A549 (cell line): ENCODE results near the gene TRERF1. TPM values are rescaled to one million over a fixed set of nuclear protein-coding genes. Genes with fewer than 3 reads are reported as not detected.

ENCODE experiments used
- ATAC-seq, 2 experiments: fragments of 200-7000 bp in 1 of 2; fragments of >200 bp in 1 of 2; cut with Nextera tagmentation in 1 of 2; cut with Tn5 transposase in 1 of 2; 3 replicates each; pipeline versions ENCODE4 v1.8.0 to v1.9.1; 2018 to 2020; ENCODE audit warnings: mild to moderate bottlenecking in 1 of 2, moderate library complexity in 1 of 2
- CTCF ChIA-PET: fragments of 300-600 bp; sonication (Branson Sonifier 250); formaldehyde crosslinking; extraction: SDS; loops from one replicate; lab custom pipeline; 2021; ENCODE audit warnings: antibody characterized with exemption, inconsistent platforms; lab: Yijun Ruan, JAX
- POLR2A ChIA-PET: fragments of 350-600 bp; formaldehyde crosslinking; extraction: SDS; loops from one replicate; lab custom pipeline; 2021; ENCODE audit warnings: antibody characterized with exemption, inconsistent platforms; lab: Yijun Ruan, JAX
- DNase-seq, 2 experiments: peaks; one replicate each; pipeline versions ENCODE4 v3.0.0 to v3.0.0-alpha.2; 2011 to 2016; ENCODE audit warnings: low read depth in 1 of 2, low spot score in 1 of 2
- FAIRE-seq: peaks from 2 replicates; lab custom pipeline; 2011; peaks lifted over from hg19 to GRCh38; lab: Jason Lieb, UNC
- H3K27ac ChIP-seq, 2 experiments: fragments of >200 bp; sonication (Bioruptor Twin); formaldehyde crosslinking; 3 replicates each; pipeline ENCODE4 v1.5.1; 2016 to 2017
- H3K4me1 ChIP-seq: fragments of >200 bp; sonication (Bioruptor Twin); formaldehyde crosslinking; 3 replicates; pipeline ENCODE4 v1.6.1; 2016
- H3K4me2 ChIP-seq: fragments of >200 bp; sonication (Bioruptor Twin); formaldehyde crosslinking; 3 replicates; pipeline ENCODE4 v1.6.1; 2016
- H3K4me3 ChIP-seq: fragments of >200 bp; sonication (Bioruptor Twin); formaldehyde crosslinking; 3 replicates; pipeline ENCODE4 v1.5.1; 2016
- H3K9me3 ChIP-seq: fragments of >200 bp; sonication (Bioruptor Twin); formaldehyde crosslinking; 3 replicates; pipeline ENCODE4 v1.6.1; 2016
- CBX8 ChIP-seq: fragments of 200-600 bp; sonication (generic); IDR thresholded peaks from 2 replicates; pipeline ENCODE4 v1.6.1; 2016
- CHD4 ChIP-seq: fragments of 200-600 bp; sonication (generic); IDR thresholded peaks from 2 replicates; pipeline ENCODE4 v1.6.1; 2016; ENCODE audit warnings: antibody characterized with exemption, mild to moderate bottlenecking, borderline replicate concordance
- E2F6 ChIP-seq: IDR thresholded peaks from 2 replicates; pipeline ENCODE4 v1.6.1; 2012; ENCODE audit warnings: low read depth, borderline replicate concordance
- FOSB ChIP-seq: fragments of 250-450 bp; sonication (Bioruptor Pico); IDR thresholded peaks from 2 replicates; pipeline ENCODE4 v1.5.0; 2020; ENCODE audit warnings: mild to moderate bottlenecking, moderate library complexity
- FOSL2 ChIP-seq, 2 experiments: fragments of 450-650 bp in 1 of 2; fragments of >200 bp in 1 of 2; sonication (Bioruptor Twin) in 1 of 2; formaldehyde crosslinking; IDR thresholded peaks; 2 replicates each; pipeline versions ENCODE4 v1.5.0 to v1.6.1; 2016 to 2020; ENCODE audit warnings: mild to moderate bottlenecking in 1 of 2, moderate library complexity in 1 of 2
- GATA3 ChIP-seq: IDR thresholded peaks from 2 replicates; pipeline ENCODE4 v1.6.1; 2012; ENCODE audit warnings: borderline replicate concordance
- HES2 ChIP-seq: fragments of >200 bp; sonication (Bioruptor Twin); formaldehyde crosslinking; IDR thresholded peaks from 2 replicates; pipeline ENCODE4 v1.6.1; 2016
- HEYL ChIP-seq: fragments of 250-450 bp; sonication (Bioruptor Pico); IDR thresholded peaks from 2 replicates; pipeline ENCODE4 v1.8.0; 2021; ENCODE audit warnings: mild to moderate bottlenecking, moderate library complexity
- HOXA7 ChIP-seq: fragments of 250-450 bp; sonication (Bioruptor Pico); IDR thresholded peaks from 2 replicates; pipeline ENCODE4 v1.5.0; 2020; ENCODE audit warnings: mild to moderate bottlenecking, moderate library complexity
- HOXB13 ChIP-seq: fragments of 250-450 bp; sonication (Bioruptor Pico); IDR thresholded peaks from 2 replicates; pipeline ENCODE4 v1.5.0; 2020; ENCODE audit warnings: low read depth, mild to moderate bottlenecking, moderate library complexity
- HOXB5 ChIP-seq: fragments of 250-450 bp; sonication (Bioruptor Pico); IDR thresholded peaks from 2 replicates; pipeline ENCODE4 v1.5.0; 2020; ENCODE audit warnings: mild to moderate bottlenecking, moderate library complexity
- JUNB ChIP-seq: fragments of >200 bp; sonication (Bioruptor Twin); formaldehyde crosslinking; IDR thresholded peaks from 2 replicates; pipeline ENCODE4 v1.6.1; 2016
- KDM1A ChIP-seq: fragments of 200-600 bp; sonication (generic); IDR thresholded peaks from 2 replicates; pipeline ENCODE4 v1.6.1; 2016; ENCODE audit warnings: low read depth, mild to moderate bottlenecking
- MAFK ChIP-seq: fragments of 450-650 bp; IDR thresholded peaks from 2 replicates; pipeline ENCODE4 v1.6.1; 2014; ENCODE audit not compliant: partially characterized antibody
- MYC ChIP-seq: IDR thresholded peaks from 2 replicates; pipeline ENCODE4 v1.6.1; 2012; ENCODE audit warnings: mild to moderate bottlenecking, inconsistent platforms, low read length, improper control_type of control experiment, borderline replicate concordance
- NR3C1 ChIP-seq: fragments of >200 bp; sonication (Bioruptor Twin); formaldehyde crosslinking; IDR thresholded peaks from 3 replicates; pipeline ENCODE4 v1.6.1; 2017
- POLR2A ChIP-seq: IDR thresholded peaks from 2 replicates; pipeline ENCODE4 v1.6.1; 2012; ENCODE audit warnings: mild to moderate bottlenecking, low read length
- POLR2AphosphoS2 ChIP-seq: conservative IDR thresholded peaks from 2 replicates; pipeline ENCODE4 v1.6.1; 2012; ENCODE audit warnings: low read length, improper control_type of control experiment, inconsistent platforms
- RAD21 ChIP-seq, 2 experiments: fragments of >200 bp in 1 of 2; sonication (Bioruptor Twin) in 1 of 2; formaldehyde crosslinking in 1 of 2; IDR thresholded peaks in 1 of 2; conservative IDR thresholded peaks in 1 of 2; 2 replicates in 1 of 2; 3 replicates in 1 of 2; pipeline ENCODE4 v1.6.1; 2012 to 2018; ENCODE audit warnings: inconsistent platforms in 1 of 2
- REST ChIP-seq: fragments of 200-600 bp; sonication (generic); IDR thresholded peaks from 2 replicates; pipeline ENCODE4 v1.6.1; 2016; ENCODE audit warnings: antibody characterized with exemption, mild to moderate bottlenecking, moderate library complexity
- RNF2 ChIP-seq: fragments of 200-600 bp; sonication (generic); IDR thresholded peaks from 2 replicates; pipeline ENCODE4 v1.6.1; 2016; ENCODE audit warnings: low read depth, mild to moderate bottlenecking, antibody characterized with exemption, moderate library complexity, borderline replicate concordance
- SREBF2 ChIP-seq: fragments of 450-650 bp; IDR thresholded peaks from 2 replicates; pipeline ENCODE4 v1.6.1; 2014; ENCODE audit warnings: mild to moderate bottlenecking, moderate library complexity
- TP53 ChIP-seq: fragments of 250-450 bp; sonication (Bioruptor Pico); IDR thresholded peaks from 2 replicates; pipeline ENCODE4 v1.5.0; 2021; ENCODE audit warnings: mild to moderate bottlenecking, moderate library complexity
- ZC3H11A ChIP-seq: fragments of 450-650 bp; IDR thresholded peaks from 2 replicates; pipeline ENCODE4 v1.6.1; 2014; ENCODE audit warnings: antibody characterized with exemption, mild to moderate bottlenecking
- ZFP36 ChIP-seq: fragments of 450-650 bp; IDR thresholded peaks from 2 replicates; pipeline ENCODE4 v1.6.1; 2014; ENCODE audit warnings: borderline replicate concordance; ENCODE audit not compliant: partially characterized antibody
- ZSCAN20 ChIP-seq: fragments of 250-450 bp; sonication (Bioruptor Pico); IDR thresholded peaks from 2 replicates; pipeline ENCODE4 v1.8.0; 2022; ENCODE audit warnings: mild to moderate bottlenecking, moderate library complexity
- WGBS: methylation state at CpG from one replicate; pipeline ENCODE4 v1.1.6; 2017; ENCODE audit errors: missing lambda C conversion rate; 5-methylcytosine and 5-hydroxymethylcytosine counted together
- polyA plus RNA-seq, 4 experiments: library from polyadenylated mRNA; depleted of rRNA in 3 of 4; stranded (reverse); fragments of >200 nt; fragmentation: RNase III in 1 of 4; extraction: RNeasy Plus Mini Kit Qiagen cat#74134 plus additional on column Dnase treatment in 1 of 4; gene quantifications; 2 replicates in 3 of 4; 3 replicates in 1 of 4; pipeline ENCODE4 v1.2.3, GENCODE V29; 2011 to 2017

The TRERF1 gene
- polyA plus RNA-seq, 2 of the 4 experiments (the other 2 are of a cell fraction), result 2.4 to 3.5 TPM

DNA sequence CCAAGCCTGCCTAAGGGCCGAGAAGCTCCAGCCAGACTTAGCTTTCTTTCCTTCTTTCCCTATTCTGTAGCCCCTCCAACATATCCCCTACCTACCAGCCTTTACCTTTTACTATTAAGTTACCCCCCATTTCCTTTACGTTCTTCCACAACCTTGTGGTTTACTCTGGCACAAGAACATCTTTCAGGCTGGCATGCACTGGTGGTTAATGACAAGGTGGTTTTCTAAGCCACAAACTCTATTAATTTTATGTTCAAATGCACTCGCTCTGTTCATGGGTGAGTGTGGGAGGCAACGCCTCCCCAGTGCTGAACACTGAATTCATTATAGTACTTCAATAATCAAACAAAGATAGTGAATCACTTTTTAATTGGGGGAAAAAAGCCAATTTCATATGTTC is 64.4 kb downstream of the TRERF1 start:
- no peaks in the 10 kb centered on the region for H3K9me3 ChIP-seq
- WGBS, result 94% methylated on average over 4 of the region's 4 CpGs
- ATAC-seq (no peak), FAIRE-seq (no peak), DNase-seq (no peak)
- POLR2A ChIA-PET, result no interaction called here
- CTCF ChIA-PET, result interaction anchor here (0.6 to 1.0 kb wide), 2 partner anchors 24 to 1882 kb away, joined by 3 to 5 read pairs; no protein-coding TSS in a partner anchor
- H3K4me1 ChIP-seq, result no peaks in the 10 kb centered on the region
- no peak overlapping the region for H3K4me2 ChIP-seq
- TF ChIP-seq MYC, result no peak
- TF ChIP-seq SREBF2, result no peak
- no peak for TF ChIP-seq FOSL2 (IDR thresholded peaks at IDR 0.05)
- no peak for TF ChIP-seq FOSL2 (CRISPR knock-in tag; IDR thresholded peaks at IDR 0.05)
- TF ChIP-seq RAD21 (conservative IDR thresholded peaks at IDR 0.05 in 1 of 2, IDR thresholded peaks at IDR 0.05 in 1 of 2), result no peak
- no peak for TF ChIP-seq ZFP36
- no peak for TF ChIP-seq ZC3H11A
- no peak for TF ChIP-seq TP53 (CRISPR knock-in tag)
- TF ChIP-seq HEYL (CRISPR knock-in tag), result no peak
- no peak for TF ChIP-seq FOSB (CRISPR knock-in tag)
- TF ChIP-seq POLR2A, result no peak
- H3K27ac ChIP-seq, result no peak overlapping the region
- H3K4me3 ChIP-seq, result no peak overlapping the region

DNA sequence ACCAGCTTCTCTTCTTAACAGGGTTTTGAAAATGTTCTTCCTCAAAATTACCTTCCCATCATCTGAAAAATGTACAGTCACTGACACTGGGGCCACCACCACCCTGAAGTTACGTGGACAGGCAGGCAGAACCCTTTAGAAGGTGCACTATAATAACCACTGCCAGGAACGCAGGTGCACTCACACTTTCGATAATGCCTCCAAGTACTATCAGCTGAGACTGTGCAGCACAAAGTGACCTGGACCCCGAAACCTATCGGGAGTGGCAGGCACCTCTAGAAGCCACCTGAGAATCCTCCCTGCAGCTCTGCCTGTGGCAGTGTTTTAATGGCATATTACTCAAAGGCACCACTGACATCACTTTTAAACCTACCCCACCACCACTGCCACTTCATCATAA is 66.4 kb downstream of the TRERF1 start:
- no peak for ATAC-seq
- CTCF ChIA-PET, result no interaction called here
- POLR2A ChIA-PET, result no interaction called here
- no peak for TF ChIP-seq POLR2AphosphoS2
- no peak for TF ChIP-seq HOXA7
- no peak for TF ChIP-seq REST
- no peak for TF ChIP-seq CHD4
- TF ChIP-seq HOXB13 (CRISPR knock-in tag), result no peak
- no peak for TF ChIP-seq TP53 (CRISPR knock-in tag)
- TF ChIP-seq, all 56 proteins: peak for 0
- H3K4me1 ChIP-seq, result no peaks in the 10 kb centered on the region
- H3K9me3 ChIP-seq, result no peaks in the 10 kb centered on the region
- no peak overlapping the region for H3K4me3 ChIP-seq
- DNase-seq, result no peak
- 92% methylated on average over 5 of the region's 5 CpGs for WGBS
- no peak overlapping the region for H3K4me2 ChIP-seq
- H3K27ac ChIP-seq, result no peak overlapping the region
- FAIRE-seq, result no peak

GRCh38 chr6:42383421-42384205 is 68.1 kb downstream of the TRERF1 start:
- FAIRE-seq (no peak), DNase-seq (no peak), ATAC-seq (no peak)
- H3K4me2 ChIP-seq, result no peak overlapping the region
- H3K9me3 ChIP-seq, result no peaks in the 10 kb centered on the region
- POLR2A ChIA-PET, result no interaction called here
- no peak overlapping the region for H3K27ac ChIP-seq
- no peaks in the 10 kb centered on the region for H3K4me1 ChIP-seq
- H3K4me3 ChIP-seq, result no peak overlapping the region
- CTCF ChIA-PET, result no interaction called here
- 82% methylated on average over 6 of the region's 6 CpGs for WGBS
- no peak for TF ChIP-seq RNF2
- no peak for TF ChIP-seq HOXB5 (CRISPR knock-in tag)
- no peak for TF ChIP-seq KDM1A
- TF ChIP-seq NR3C1, result no peak
- no peak for TF ChIP-seq FOSL2 (IDR thresholded peaks at IDR 0.05)
- no peak for TF ChIP-seq FOSL2 (CRISPR knock-in tag; IDR thresholded peaks at IDR 0.05)
- TF ChIP-seq FOSB (CRISPR knock-in tag), result no peak
- TF ChIP-seq ZSCAN20 (CRISPR knock-in tag), result no peak
- no peak for TF ChIP-seq POLR2A
- no peak for TF ChIP-seq GATA3
- TF ChIP-seq REST, result no peak
- TF ChIP-seq RAD21 (conservative IDR thresholded peaks at IDR 0.05 in 1 of 2, IDR thresholded peaks at IDR 0.05 in 1 of 2), result no peak
- TF ChIP-seq HES2, result no peak
- no peak for TF ChIP-seq E2F6
- no peak for TF ChIP-seq CBX8
- TF ChIP-seq JUNB, result no peak
- TF ChIP-seq MAFK, result no peak
